Neural cell (in vitro differentiated cells): ENCODE data around the gene NID2.

ENCODE experiments used
- CTCF ChIP-seq: fragments of 450-650 bp; IDR thresholded peaks from 2 replicates; pipeline ENCODE4 v1.5.1; 2014; ENCODE audit warnings: antibody characterized with exemption, mild to moderate bottlenecking, moderate library complexity; ENCODE audit not compliant: poor library complexity, severe bottlenecking
- EP300 ChIP-seq: fragments of 450-650 bp; conservative IDR thresholded peaks from 2 replicates; pipeline ENCODE4 v1.6.1; 2014; ENCODE audit warnings: antibody characterized with exemption, mild to moderate bottlenecking, moderate library complexity; ENCODE audit not compliant: poor library complexity, severe bottlenecking
- EZH2 ChIP-seq: fragments of 200-600, 300-800 bp; shearing (Covaris generic), sonication (generic); IDR thresholded peaks from 2 replicates; pipeline ENCODE4 v1.6.1; 2014; ENCODE audit warnings: antibody characterized with exemption, low read length, borderline replicate concordance, mild to moderate bottlenecking; ENCODE audit not compliant: insufficient read depth, poor library complexity, severe bottlenecking
- POLR2AphosphoS5 ChIP-seq: IDR thresholded peaks from 2 replicates; pipeline ENCODE4 v1.6.1; 2012
- SMC3 ChIP-seq: fragments of 450-650 bp; conservative IDR thresholded peaks from 2 replicates; pipeline ENCODE4 v1.6.1; 2014; ENCODE audit warnings: antibody characterized with exemption, mild to moderate bottlenecking, moderate library complexity; ENCODE audit not compliant: poor library complexity
- TAF1 ChIP-seq: IDR thresholded peaks from 2 replicates; pipeline ENCODE4 v1.6.1; 2012; ENCODE audit warnings: low read depth

GRCh38 chr14:51989293-51990234, 79.3 kb downstream of the NID2 start, which contains the start of gene RTRAF:
- TF ChIP-seq EP300, result peak; percentile 82
- no peak for TF ChIP-seq CTCF
- TF ChIP-seq POLR2AphosphoS5, result peak; percentile 93
- TF ChIP-seq TAF1, result peak; percentile 65
- no peak for TF ChIP-seq SMC3
- TF ChIP-seq EZH2, result no peak
